ENCODE measurements around the gene LAP3.
"Not testable (repeated sequence)": the region's sequence is repeated elsewhere in the genome, so short reads cannot be mapped to it uniquely, and the experiment has no call there.

Gene LAP3

GRCh38 chr4:17562157-17562556 is 14.8 kb upstream of the LAP3 start:
- DNase-seq = no peak

GRCh38 chr4:17565846-17566245 is 11.2 kb upstream of the LAP3 start:
- no peak for DNase-seq

GRCh38 chr4:17567271-17567670 is 9.7 kb upstream of the LAP3 start:
- peak; percentile 39 for DNase-seq

GRCh38 chr4:17574206-17574605 is 2.8 kb upstream of the LAP3 start:
- DNase-seq = no peak

GRCh38 chr4:17575177-17575576 is 1.8 kb upstream of the LAP3 start:
- DNase-seq = not testable (repeated sequence)

- peak; percentile 11 for DNase-seq
These were observed 875 bp downstream of the LAP3 start for GRCh38 chr4:17577665-17578481.

GRCh38 chr4:17578482-17578891 is 1.5 kb downstream of the LAP3 start:
- no peak for DNase-seq

GRCh38 chr4:17580969-17581368 is 4.0 kb downstream of the LAP3 start:
- DNase-seq = peak; percentile 39

GRCh38 chr4:17583276-17583675 is 6.3 kb downstream of the LAP3 start:
- no peak for DNase-seq

GRCh38 chr4:17583941-17584340 is 6.9 kb downstream of the LAP3 start:
- no peak for DNase-seq

GRCh38 chr4:17584521-17585213 is 7.7 kb downstream of the LAP3 start:
- no peak for DNase-seq

GRCh38 chr4:17587094-17587822 is 10.3 kb downstream of the LAP3 start:
- DNase-seq = no peak

GRCh38 chr4:17589355-17589754 is 12.4 kb downstream of the LAP3 start:
- no peak for DNase-seq

GRCh38 chr4:17595471-17596005 is 18.5 kb downstream of the LAP3 start:
- DNase-seq = no peak

GRCh38 chr4:17597517-17597916 is 20.5 kb downstream of the LAP3 start:
- DNase-seq = peak; percentile 11

- no peak for DNase-seq
These were observed 22.8 kb downstream of the LAP3 start for GRCh38 chr4:17599826-17600225.

GRCh38 chr4:17605236-17605635 is 28.2 kb downstream of the LAP3 start:
- DNase-seq = no peak

- peak; percentile 79 for DNase-seq
These were observed 36.9 kb downstream of the LAP3 start for GRCh38 chr4:17613761-17614415.

- DNase-seq = peak; percentile 95
These were observed 37.7 kb downstream of the LAP3 start, which contains the start of gene MED28 for GRCh38 chr4:17614416-17615299. TSS of gene MED28 (plus strand) at chr4:17614641. CDS start at chr4:17614655, 14 bp downstream.

- DNase-seq = no peak
These were observed 39.3 kb downstream of the LAP3 start for GRCh38 chr4:17616283-17616682.

- DNase-seq = no peak
These were observed 41.9 kb downstream of the LAP3 start for GRCh38 chr4:17618926-17619325.
